ENCODE data around the gene MIB1. TPM values are rescaled to one million over a fixed set of nuclear protein-coding genes. Genes with fewer than 3 reads are reported as not detected.

MIB1 gene
- total RNA-seq, 1 experiment from 2014 or later, result 56.1 TPM

- H2AFZ ChIP-seq (ENCODE audit: low read depth, low read length, poor library complexity, severe bottlenecking), result peak overlapping the region; percentile 84
- no peak for DNase-seq (ENCODE audit: low read depth, low spot score)
- intact Hi-C loops (cut with micrococcal nuclease), result loop anchor here (5.0 kb wide), 2 partner anchors 39 to 71 kb away; partner anchors contain the start of gene MIB1
- H3K4me3 ChIP-seq (replicated peaks in 1 of 2; ENCODE audit: low read depth in 1 of 2, low read length in 2 of 2), result peak overlapping the region; percentile 91 to 92
- H4K20me1 ChIP-seq (ENCODE audit: insufficient read depth), result no peaks in the 10 kb centered on the region
- BruUV-seq (replicated peaks), result no TSS peak
- peak overlapping the region; percentile 99 for H3K4me2 ChIP-seq (ENCODE audit: low read length)
- H3K36me3 ChIP-seq (ENCODE audit: control insufficient read depth in 1 of 2, insufficient read depth in 2 of 2, low read length in 2 of 2), result peaks cover 4 to 25% of the 10 kb centered on the region in 2 experiments; a peak in 2 of 4 replicates
- no peaks in the 10 kb centered on the region for H3K9me2 ChIP-seq (ENCODE audit: insufficient read depth)
- peak overlapping the region; percentile 75 for H3K27ac ChIP-seq (ENCODE audit: low read depth, low read length)
- no peaks in the 10 kb centered on the region for H3K27me3 ChIP-seq (ENCODE audit: insufficient read depth, low read length)
- TF ChIP-seq JUND (IDR thresholded peaks at IDR 0.05), result no peak
- RAD21 ChIA-PET (ENCODE audit: low non-redundant PET in 1 of 2, low total read pairs in 2 of 2, uncharacterized antibody in 2 of 2, unreplicated experiment in 2 of 2), result no interaction called here
- no peaks in the 10 kb centered on the region for H3K9me3 ChIP-seq (ENCODE audit: control insufficient read depth in 1 of 2, insufficient read depth in 1 of 2, low read depth in 1 of 2, low read length in 2 of 2)
- CTCF ChIA-PET, result no interaction called here
- peak overlapping the region; percentile 82 for H3K9ac ChIP-seq (ENCODE audit: low read length)
- H3K4me1 ChIP-seq (ENCODE audit: control insufficient read depth in 1 of 2, insufficient read depth in 2 of 2, low read length in 2 of 2), result peaks cover 11 to 16% of the 10 kb centered on the region in 2 experiments; a peak in 3 of 4 replicates
- POLR2A ChIA-PET, result interaction anchor here (0.7 to 1.9 kb wide), 2 partner anchors 17 to 37 kb away, joined by 6 to 9 read pairs; partner anchors contain the start of gene MIB1
- ATAC-seq, result no peak
- peaks cover 28% of the 10 kb centered on the region for H3K79me2 ChIP-seq (ENCODE audit: insufficient read depth, low read length)
Measured at GRCh38 chr18:21703241-21703820, 37.3 kb upstream of the MIB1 start.

GRCh38 chr18:21704603-21705364 lies 35.8 kb upstream of the MIB1 start, which contains the start of gene ABHD3:
ABHD3 (minus strand) TSS chr18:21704774; CDS start chr18:21704665, 109 bp downstream.
- H2AFZ ChIP-seq (ENCODE audit: low read depth, low read length, poor library complexity, severe bottlenecking), result peak within 1 kb of the TSS; percentile 84
- BruUV-seq (replicated peaks), result TSS peak; percentile 66
- ATAC-seq (peak; percentile 96), DNase-seq (ENCODE audit: low read depth, low spot score) (peak; percentile 75)
- ChIA-PET POLR2A (interaction anchor here (0.8 to 1.9 kb wide), 2 partner anchors 32 to 35 kb away, joined by 5 to 9 read pairs; partner anchors contain the start of gene MIB1), CTCF (interaction anchor here (1.0 to 1.4 kb wide), 2 partner anchors 29 to 104 kb away, joined by 3 to 4 read pairs; partner anchors contain the start of gene ESCO1), RAD21 (ENCODE audit: low non-redundant PET in 1 of 2, low total read pairs in 2 of 2, uncharacterized antibody in 2 of 2, unreplicated experiment in 2 of 2) (interaction anchor here in 1 of 2 experiments (0.7 kb wide), 1 partner anchor 32 kb away, joined by 3 read pairs; no protein-coding TSS in a partner anchor)
- H3K9me2 ChIP-seq (ENCODE audit: insufficient read depth), result no peaks in the 10 kb centered on the region
- intact Hi-C loops (cut with micrococcal nuclease), result loop anchor here (2.0 to 5.0 kb wide), 3 partner anchors 32 to 72 kb away; partner anchors contain the start of gene MIB1
- peak within 1 kb of the TSS; percentile 75 for H3K27ac ChIP-seq (ENCODE audit: low read depth, low read length)
- no peaks in the 10 kb centered on the region for H3K9me3 ChIP-seq (ENCODE audit: control insufficient read depth in 1 of 2, insufficient read depth in 1 of 2, low read depth in 1 of 2, low read length in 2 of 2)
- peak within 1 kb of the TSS; percentile 82 for H3K9ac ChIP-seq (ENCODE audit: low read length)
- peaks cover 4 to 17% of the 10 kb centered on the region in 2 experiments; a peak in 2 of 4 replicates for H3K36me3 ChIP-seq (ENCODE audit: control insufficient read depth in 1 of 2, insufficient read depth in 2 of 2, low read length in 2 of 2)
- peak within 1 kb of the TSS; percentile 99 for H3K4me2 ChIP-seq (ENCODE audit: low read length)
- peak within 1 kb of the TSS; percentile 91 to 92 for H3K4me3 ChIP-seq (replicated peaks in 1 of 2; ENCODE audit: low read depth in 1 of 2, low read length in 2 of 2)
- H4K20me1 ChIP-seq (ENCODE audit: insufficient read depth), result no peaks in the 10 kb centered on the region
- peaks cover 28% of the 10 kb centered on the region for H3K79me2 ChIP-seq (ENCODE audit: insufficient read depth, low read length)
- peaks cover 11 to 16% of the 10 kb centered on the region in 2 experiments; a peak in 3 of 4 replicates for H3K4me1 ChIP-seq (ENCODE audit: control insufficient read depth in 1 of 2, insufficient read depth in 2 of 2, low read length in 2 of 2)
- H3K27me3 ChIP-seq (ENCODE audit: insufficient read depth, low read length), result no peaks in the 10 kb centered on the region
- no peak for TF ChIP-seq ZFX (IDR thresholded peaks at IDR 0.05)
- TF ChIP-seq SRF (IDR thresholded peaks at IDR 0.05; ENCODE audit: low read depth), result no peak
- TF ChIP-seq ZNF274 (IDR thresholded peaks at IDR 0.05; ENCODE audit: low read depth, low read length), result no peak
- no peak for TF ChIP-seq ZBTB33 (IDR thresholded peaks at IDR 0.05; ENCODE audit: extremely low read depth, insufficient replicate concordance, low read length)
- peak; percentile 16; the same call in 1 of the 2 replicates for TF ChIP-seq SP1 (IDR thresholded peaks at IDR 0.05; ENCODE audit: low read depth)
- TF ChIP-seq ATF3 (IDR thresholded peaks at IDR 0.05), result no peak
- no peak for TF ChIP-seq REST (IDR thresholded peaks at IDR 0.05; ENCODE audit: low read depth)
- TF ChIP-seq POLR2AphosphoS5 (IDR thresholded peaks at IDR 0.05; ENCODE audit: low read depth, low read length), result peak; percentile 91
- TF ChIP-seq JUND (IDR thresholded peaks at IDR 0.05), result no peak
- TF ChIP-seq MAX (IDR thresholded peaks at IDR 0.05), result 0 out of 2 replicates have a peak, but pooled peaks have one; percentile 20

All from HCT116 (cell line).